GM19099 (cell line): ENCODE data around the gene PHF2.

Experiments
- POLR2A ChIP-seq: IDR thresholded peaks from 3 replicates; pipeline ENCODE4 v1.6.1; 2011; ENCODE audit warnings: low read depth; ENCODE audit not compliant: insufficient read length; ENCODE audit errors: extremely low read depth

PHF2 gene

GRCh38 chr9:93674580-93675335 is 98.4 kb downstream of the PHF2 start:
- TF ChIP-seq POLR2A = no peak

DNA sequence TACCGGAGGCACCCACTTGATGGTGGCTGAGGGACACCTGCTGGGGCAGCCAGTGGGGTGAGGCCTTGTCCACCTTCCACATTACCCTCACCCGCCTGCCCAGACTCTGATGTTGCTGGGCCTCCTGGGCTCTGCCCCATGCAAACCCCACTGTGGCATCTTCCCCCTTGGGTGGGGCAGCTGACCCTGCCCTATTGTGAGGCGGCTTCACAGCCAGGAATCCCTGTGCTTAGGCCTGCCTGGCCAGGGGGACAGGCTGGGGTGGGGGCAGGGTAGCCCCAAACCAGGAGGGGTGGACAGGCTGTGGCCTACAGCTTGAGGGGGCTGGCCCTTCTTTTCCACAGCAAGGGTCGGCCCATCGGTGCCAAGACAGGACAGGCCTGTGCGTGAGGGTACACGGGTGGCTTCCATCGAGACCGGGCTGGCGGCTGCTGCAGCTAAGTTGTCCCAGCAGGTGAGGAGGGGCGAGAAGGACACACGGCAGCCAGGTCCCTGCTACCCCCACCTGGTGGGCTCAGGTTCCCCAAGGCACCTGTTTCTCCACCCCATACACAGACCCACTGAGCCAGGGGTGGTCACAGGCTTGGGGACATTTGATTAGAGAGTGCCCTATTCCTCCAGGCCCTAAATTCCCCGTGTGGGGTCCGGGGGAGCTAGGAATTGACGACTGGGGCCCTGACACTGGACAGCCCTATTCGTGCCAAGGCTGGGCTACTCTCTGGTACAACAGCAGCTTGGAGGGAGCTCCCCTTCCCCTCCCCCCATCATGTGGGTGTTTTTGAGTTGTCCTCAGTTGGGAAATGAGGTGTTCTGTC is 99.2 kb downstream of the PHF2 start:
- no peak for TF ChIP-seq POLR2A

- TF ChIP-seq POLR2A = no peak
Measured at GRCh38 chr9:93676310-93677047, 100.1 kb downstream of the PHF2 start.

- TF ChIP-seq POLR2A = no peak
Measured at GRCh38 chr9:93677048-93677571, 100.7 kb downstream of the PHF2 start.

DNA sequence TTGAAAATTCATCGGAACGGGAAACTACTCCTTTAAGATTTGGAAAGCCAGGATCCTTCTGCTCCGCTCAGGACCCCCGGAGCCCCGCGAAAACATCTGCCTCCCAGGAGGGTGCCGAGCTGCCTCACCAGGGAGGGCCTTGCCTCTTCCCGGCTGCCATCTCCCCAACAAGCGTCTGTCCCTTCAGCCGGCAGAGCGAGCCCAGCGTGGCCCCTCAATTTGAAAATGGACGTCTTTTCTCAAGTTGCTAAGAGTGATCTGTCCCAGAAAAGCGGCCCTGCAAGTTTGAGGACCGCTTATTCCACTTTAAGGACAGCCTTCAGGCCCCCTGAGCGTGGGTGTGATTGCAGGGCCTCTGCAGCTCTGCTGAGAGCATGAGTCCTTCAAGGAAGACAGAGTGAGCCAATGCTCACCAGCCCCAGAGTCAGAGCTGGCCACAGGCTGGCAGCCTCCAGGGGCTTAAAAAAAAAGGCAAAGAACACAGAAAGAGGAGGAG is 101.3 kb downstream of the PHF2 start:
- TF ChIP-seq POLR2A = no peak

DNA sequence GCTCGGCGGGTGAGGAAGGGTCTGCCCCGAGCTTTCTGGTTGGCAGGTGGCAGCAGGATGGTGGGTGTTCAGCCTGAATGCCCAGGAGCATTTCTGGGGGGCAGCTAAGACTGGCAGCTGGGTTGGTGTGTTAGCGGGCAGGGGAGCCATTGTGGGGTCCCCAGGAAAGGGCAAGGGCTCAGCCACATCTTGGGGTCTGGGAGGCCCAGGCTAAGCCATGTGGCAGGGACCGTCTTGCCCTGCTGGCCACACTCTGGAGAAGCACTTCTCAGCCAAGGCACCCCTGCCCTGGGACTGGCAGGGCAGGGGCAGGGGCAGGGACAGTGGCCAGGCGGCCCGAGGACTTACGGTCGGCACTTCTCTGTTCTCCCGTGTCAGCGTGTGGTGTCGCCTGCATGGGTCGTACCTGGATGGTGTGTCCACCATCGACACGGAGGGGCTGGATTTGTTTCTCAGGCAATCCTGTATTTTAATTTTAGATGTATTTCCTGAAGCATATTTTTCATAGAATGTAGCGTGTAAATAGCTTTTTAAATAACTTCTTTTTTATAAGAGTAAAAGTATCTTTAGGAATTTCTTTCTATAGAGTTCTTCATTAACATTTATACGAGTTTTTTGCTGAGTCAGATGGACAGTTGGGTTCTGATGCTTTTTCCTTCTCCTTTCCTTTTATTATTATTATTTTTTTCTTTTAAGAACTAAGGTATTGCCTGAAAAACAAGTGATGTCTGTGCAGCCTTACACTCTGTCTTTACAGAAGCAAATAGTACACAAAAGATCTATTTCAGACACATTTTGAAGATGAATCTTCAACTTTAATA is 102.0 kb downstream of the PHF2 start:
- no peak for TF ChIP-seq POLR2A

GRCh38 chr9:93679536-93680442 is 103.4 kb downstream of the PHF2 start:
- no peak for TF ChIP-seq POLR2A

GRCh38 chr9:93680443-93681268 is 104.3 kb downstream of the PHF2 start:
- no peak for TF ChIP-seq POLR2A

DNA sequence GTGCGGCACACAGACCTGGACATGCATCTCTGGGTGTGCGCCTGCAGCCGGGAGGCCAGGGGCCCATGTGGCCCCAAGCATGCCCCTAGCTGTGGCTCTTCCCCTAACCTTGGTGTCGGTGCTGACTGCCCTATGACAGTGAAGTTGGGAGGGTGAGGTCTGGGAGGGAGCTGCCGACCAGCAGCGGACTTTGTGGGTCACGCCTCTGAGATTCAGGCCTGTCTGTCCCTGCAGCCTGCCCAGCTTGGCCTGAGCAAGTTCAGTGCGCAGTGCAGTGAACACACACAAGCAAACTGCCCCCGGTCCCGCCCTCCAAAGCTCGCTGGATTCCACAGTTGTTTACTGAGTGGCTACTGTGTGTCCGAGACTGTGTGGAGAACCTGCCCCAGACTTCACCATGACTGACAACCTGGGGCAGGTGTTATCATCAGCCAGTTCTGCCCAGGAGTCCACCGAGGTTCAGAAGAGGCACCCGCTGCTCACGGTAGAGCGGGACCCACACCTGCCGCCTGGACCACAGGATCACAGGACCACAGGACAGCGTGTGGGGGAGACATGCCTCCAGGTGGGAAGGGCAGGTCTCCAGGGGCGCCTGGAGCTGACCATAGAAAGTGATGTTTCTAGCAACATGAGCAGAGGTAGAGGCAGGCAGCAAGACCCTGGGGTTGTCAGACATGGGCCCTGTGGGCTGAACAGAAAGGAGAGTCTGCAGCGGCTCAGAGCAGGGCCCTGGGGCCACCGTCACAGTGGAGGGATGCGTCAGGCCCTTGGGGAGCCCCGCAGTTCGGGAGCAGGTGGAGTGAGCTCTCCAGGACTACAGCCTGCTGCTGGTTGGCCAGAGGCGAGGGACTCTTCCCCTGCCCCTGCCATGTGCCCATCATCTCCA is 105.1 kb downstream of the PHF2 start:
- no peak for TF ChIP-seq POLR2A

DNA sequence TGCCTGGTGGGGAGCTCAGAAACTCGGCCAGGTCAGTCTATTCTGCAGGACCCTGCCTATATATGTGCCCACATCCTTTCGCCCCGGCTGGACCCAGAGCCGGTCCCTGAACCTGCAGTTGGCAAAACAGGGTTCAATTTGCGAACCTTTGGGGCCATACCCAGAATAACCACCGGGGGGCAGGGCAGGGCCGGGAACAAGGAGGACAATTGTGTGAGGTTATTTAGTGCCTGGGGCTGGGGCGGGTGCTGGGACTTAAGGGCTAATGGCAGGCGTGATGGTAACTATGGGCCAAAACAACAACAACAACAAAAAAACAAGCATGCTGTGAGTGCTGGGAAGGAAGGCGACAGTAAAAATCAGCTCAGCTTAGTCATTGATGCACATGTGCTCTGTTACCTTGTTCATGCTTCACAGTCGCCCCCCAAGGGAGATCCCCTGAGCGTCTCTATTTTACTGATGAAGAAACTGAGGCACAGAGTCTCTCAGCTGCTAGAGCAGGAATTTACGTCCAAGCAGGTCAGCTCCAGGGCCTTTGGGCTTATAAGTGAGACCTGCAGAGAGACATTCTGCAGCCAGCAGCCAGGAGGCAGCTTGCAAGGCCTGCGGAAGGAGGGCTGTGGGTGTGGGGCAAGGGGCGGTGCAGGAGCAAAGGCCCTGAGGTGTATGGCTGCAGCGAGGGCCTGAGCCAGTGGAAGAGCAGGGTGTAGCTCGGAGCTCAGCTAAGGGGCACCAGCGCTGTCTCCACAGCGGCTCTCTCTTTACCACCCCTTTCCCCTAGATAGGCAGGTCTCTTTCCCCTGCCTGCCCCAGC is 106.0 kb downstream of the PHF2 start:
- TF ChIP-seq POLR2A = no peak
